Measurements from ENCODE around the gene FAM167B. TPM values are rescaled to one million over a fixed set of nuclear protein-coding genes. Genes with fewer than 3 reads are reported as not detected.

The FAM167B gene
- total and polyA plus RNA-seq, 7 experiments from 2014 or later = 0.48 to 2.0 (median 1.4) TPM; not detected in 2

GRCh38 chr1:32272557-32273390 lies 25.8 kb downstream of the FAM167B start:
- Histone ChIP-seq H3K27me3 (ENCODE audit: control insufficient read depth in 2 of 2, insufficient read depth in 2 of 2, low read length in 2 of 2) (no peaks in the 10 kb centered on the region), H3K4me1 (ENCODE audit: control insufficient read depth in 2 of 2, insufficient read depth in 2 of 2, low read length in 2 of 2) (peaks cover 42 to 69% of the 10 kb centered on the region in 2 donors), H3K4me3 (ENCODE audit: low read length) (peak overlapping the region; percentile 49), H3K27ac (ENCODE audit: low read depth, low read length) (peak overlapping the region; percentile 79), H3K9me3 (ENCODE audit: control insufficient read depth in 2 of 3, low read length in 3 of 3) (no peaks in the 10 kb centered on the region), H3K36me3 (ENCODE audit: control insufficient read depth in 2 of 3, insufficient read depth in 3 of 3, low read length in 3 of 3) (peaks cover 9 to 36% (median 20%) of the 10 kb centered on the region in 3 experiments)
- no peaks in the 10 kb centered on the region for H3K27me3 Mint-ChIP-seq
- DNase-seq = peak in 6 of 9 donors; percentile 52 to 69 (median 56)
- peaks cover 45 to 77% (median 55%) of the 10 kb centered on the region in 7 donors for H3K4me1 Mint-ChIP-seq
- peak overlapping the region; percentile 77 to 99 (median 97) for H3K27ac Mint-ChIP-seq
- peaks cover 0 to 8% (median 0%) of the 10 kb centered on the region in 11 donors for H3K9me3 Mint-ChIP-seq
- CTCF ChIA-PET = interaction anchor here (0.6 to 1.2 kb wide), 5 partner anchors 19 to 49 kb away, joined by 3 to 5 read pairs (median 4); partner anchors contain the start of gene HDAC1
- intact Hi-C loops (cut with micrococcal nuclease) = loop anchor here (1.0 kb wide), 6 partner anchors 8 to 63 kb away; partner anchors contain the start of genes EIF3I (in 1 of the 2), HDAC1 (in 1 of the 2) and TMEM234 (in 1 of the 2)
- peak overlapping the region; percentile 74 to 91 (median 88) for H3K4me3 Mint-ChIP-seq
- peak; percentile 43 for ATAC-seq
- POLR2A ChIA-PET = interaction anchor here (0.5 to 25.2 kb wide), 20 partner anchors 8 to 100 kb away, joined by 3 to 738 read pairs (median 6); partner anchors contain the start of genes FAM167B, HDAC1, LCK and MARCKSL1
- H3K36me3 Mint-ChIP-seq = peaks cover 0 to 37% (median 16%) of the 10 kb centered on the region in 5 donors

- H3K4me3 ChIP-seq (ENCODE audit: low read length) = peak overlapping the region; percentile 49
- ChIA-PET POLR2A (interaction anchor here (0.5 to 5.5 kb wide), 23 partner anchors 8 to 120 kb away, joined by 3 to 110 read pairs (median 6); partner anchors contain the start of genes BSDC1, FAM167B, HDAC1 and LCK), CTCF (interaction anchor here (0.8 to 4.4 kb wide), 3 partner anchors 18 to 34 kb away, joined by 3 to 30 read pairs (median 10); partner anchors contain the start of genes HDAC1 and LCK)
- H3K27me3 Mint-ChIP-seq = no peaks in the 10 kb centered on the region
- peak overlapping the region; percentile 77 to 99 (median 97) for H3K27ac Mint-ChIP-seq
- no peaks in the 10 kb centered on the region for H3K27me3 ChIP-seq (ENCODE audit: control insufficient read depth in 2 of 2, insufficient read depth in 2 of 2, low read length in 2 of 2)
- peaks cover 0 to 46% (median 24%) of the 10 kb centered on the region in 5 donors for H3K36me3 Mint-ChIP-seq
- peak overlapping the region; percentile 74 to 91 (median 88) for H3K4me3 Mint-ChIP-seq
- peak; percentile 34 to 96 (median 88) for DNase-seq
- H3K4me1 ChIP-seq (ENCODE audit: control insufficient read depth in 2 of 2, insufficient read depth in 2 of 2, low read length in 2 of 2) = peaks cover 42 to 69% of the 10 kb centered on the region in 2 donors
- peak overlapping the region; percentile 79 for H3K27ac ChIP-seq (ENCODE audit: low read depth, low read length)
- H3K36me3 ChIP-seq (ENCODE audit: control insufficient read depth in 2 of 3, insufficient read depth in 3 of 3, low read length in 3 of 3) = peaks cover 11 to 45% (median 27%) of the 10 kb centered on the region in 3 experiments
- H3K9me3 ChIP-seq (ENCODE audit: control insufficient read depth in 2 of 3, low read length in 3 of 3) = no peaks in the 10 kb centered on the region
- peak; percentile 94 for ATAC-seq
- peaks cover 0 to 8% (median 0%) of the 10 kb centered on the region in 11 donors for H3K9me3 Mint-ChIP-seq
- H3K4me1 Mint-ChIP-seq = peaks cover 45 to 86% (median 62%) of the 10 kb centered on the region in 7 donors
- intact Hi-C loops (cut with micrococcal nuclease) = loop anchor here (1.0 kb wide), 8 partner anchors 9 to 62 kb away; partner anchors contain the start of genes EIF3I (in 1 of the 2), HDAC1 (in 1 of the 2) and TMEM234 (in 1 of the 2)
Observed at GRCh38 chr1:32273391-32274208, 26.6 kb downstream of the FAM167B start.

- peaks cover 0 to 8% (median 0%) of the 10 kb centered on the region in 11 donors for H3K9me3 Mint-ChIP-seq
- no peaks in the 10 kb centered on the region for H3K9me3 ChIP-seq (ENCODE audit: control insufficient read depth in 2 of 3, low read length in 3 of 3)
- H3K4me3 ChIP-seq (ENCODE audit: low read length) = peak overlapping the region; percentile 49
- no peaks in the 10 kb centered on the region for H3K27me3 Mint-ChIP-seq
- CTCF ChIA-PET = interaction anchor here (1.1 to 4.4 kb wide), 3 partner anchors 25 to 59 kb away, joined by 4 to 30 read pairs (median 10); partner anchors contain the start of gene LCK
- peaks cover 23 to 57% (median 39%) of the 10 kb centered on the region in 3 experiments for H3K36me3 ChIP-seq (ENCODE audit: control insufficient read depth in 2 of 3, insufficient read depth in 3 of 3, low read length in 3 of 3)
- H3K36me3 Mint-ChIP-seq = peaks cover 4 to 55% (median 33%) of the 10 kb centered on the region in 5 donors
- POLR2A ChIA-PET = interaction anchor here (0.9 to 5.5 kb wide), 18 partner anchors 8 to 119 kb away, joined by 3 to 110 read pairs (median 8); partner anchors contain the start of genes BSDC1, FAM167B, HDAC1 and LCK
- no peak for ATAC-seq
- H3K4me1 ChIP-seq (ENCODE audit: control insufficient read depth in 2 of 2, insufficient read depth in 2 of 2, low read length in 2 of 2) = peaks cover 42 to 59% of the 10 kb centered on the region in 2 donors
- H3K4me1 Mint-ChIP-seq = peaks cover 44 to 87% (median 68%) of the 10 kb centered on the region in 7 donors
- DNase-seq = peak in 1 of 9 donors; percentile 32
- H3K27ac Mint-ChIP-seq = peak overlapping the region; percentile 77 to 99 (median 97)
- no peaks in the 10 kb centered on the region for H3K27me3 ChIP-seq (ENCODE audit: control insufficient read depth in 2 of 2, insufficient read depth in 2 of 2, low read length in 2 of 2)
- intact Hi-C loops (cut with micrococcal nuclease) = loop anchor here in 1 of 2 donors (1.0 kb wide), 2 partner anchors 22 to 26 kb away; no protein-coding TSS in a partner anchor
- H3K4me3 Mint-ChIP-seq = peak overlapping the region; percentile 74 to 91 (median 88)
- H3K27ac ChIP-seq (ENCODE audit: low read depth, low read length) = peak overlapping the region; percentile 79
Observed at GRCh38 chr1:32274646-32275340, 27.8 kb downstream of the FAM167B start.

DNA sequence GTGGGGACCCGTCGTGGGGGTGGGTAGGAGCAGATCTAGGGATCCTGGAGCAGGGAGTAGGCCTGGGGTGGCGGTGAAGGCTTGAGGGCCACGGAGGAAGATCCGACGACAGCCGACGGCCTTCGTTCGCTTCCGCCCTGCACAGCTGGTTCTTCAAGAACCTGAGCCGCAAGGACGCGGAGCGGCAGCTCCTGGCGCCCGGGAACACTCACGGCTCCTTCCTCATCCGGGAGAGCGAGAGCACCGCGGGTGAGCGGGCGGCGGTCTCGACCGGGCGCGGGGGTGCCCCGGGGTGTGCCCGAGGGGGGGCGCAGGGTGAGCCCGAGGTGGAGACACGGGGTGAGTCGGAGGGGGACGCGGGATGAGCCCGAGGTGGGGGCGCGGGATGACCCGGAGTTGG lies 28.4 kb downstream of the FAM167B start:
- Histone ChIP-seq H3K4me1 (ENCODE audit: control insufficient read depth in 2 of 2, insufficient read depth in 2 of 2, low read length in 2 of 2) (peaks cover 42 to 54% of the 10 kb centered on the region in 2 donors), H3K4me3 (ENCODE audit: low read length) (no peak overlapping the region), H3K9me3 (ENCODE audit: control insufficient read depth in 2 of 3, low read length in 3 of 3) (no peaks in the 10 kb centered on the region), H3K27me3 (ENCODE audit: control insufficient read depth in 2 of 2, insufficient read depth in 2 of 2, low read length in 2 of 2) (no peaks in the 10 kb centered on the region), H3K27ac (ENCODE audit: low read depth, low read length) (peak overlapping the region; percentile 79), H3K36me3 (ENCODE audit: control insufficient read depth in 2 of 3, insufficient read depth in 3 of 3, low read length in 3 of 3) (peaks cover 27 to 62% (median 43%) of the 10 kb centered on the region in 3 experiments)
- DNase-seq (no peak), ATAC-seq (no peak)
- Mint-ChIP-seq H3K27me3 (no peaks in the 10 kb centered on the region), H3K4me1 (peaks cover 43 to 83% (median 65%) of the 10 kb centered on the region in 7 donors), H3K27ac (peak overlapping the region in 8 of 9 donors; percentile 95 to 99 (median 97)), H3K36me3 (peaks cover 4 to 56% (median 33%) of the 10 kb centered on the region in 5 donors), H3K4me3 (peak overlapping the region in 8 of 10 donors; percentile 47 to 91 (median 87)), H3K9me3 (peaks cover 0 to 8% (median 0%) of the 10 kb centered on the region in 11 donors)
- CTCF ChIA-PET = interaction anchor here (1.7 to 4.4 kb wide), 2 partner anchors 26 to 35 kb away, joined by 10 to 30 read pairs; partner anchors contain the start of gene LCK
- intact Hi-C loops (cut with micrococcal nuclease) = no loop called here
- POLR2A ChIA-PET = interaction anchor here (1.0 to 5.5 kb wide), 9 partner anchors 7 to 54 kb away, joined by 3 to 110 read pairs (median 15); partner anchors contain the start of genes FAM167B, HDAC1 and LCK

- H3K27me3 ChIP-seq (ENCODE audit: control insufficient read depth in 2 of 2, insufficient read depth in 2 of 2, low read length in 2 of 2) = no peaks in the 10 kb centered on the region
- ChIA-PET CTCF (interaction anchor here (0.6 to 4.4 kb wide), 4 partner anchors 26 to 311 kb away, joined by 3 to 30 read pairs (median 6); partner anchors contain the start of genes FAM167B and LCK), POLR2A (interaction anchor here (0.7 to 5.5 kb wide), 6 partner anchors 11 to 46 kb away, joined by 3 to 110 read pairs (median 10); partner anchors contain the start of genes FAM167B and LCK)
- ATAC-seq = no peak
- peaks cover 0 to 8% (median 0%) of the 10 kb centered on the region in 11 donors for H3K9me3 Mint-ChIP-seq
- H3K9me3 ChIP-seq (ENCODE audit: control insufficient read depth in 2 of 3, low read length in 3 of 3) = no peaks in the 10 kb centered on the region
- peaks cover 40 to 79% (median 63%) of the 10 kb centered on the region in 7 donors for H3K4me1 Mint-ChIP-seq
- peak overlapping the region in 6 of 10 donors; percentile 35 to 88 (median 72) for H3K4me3 Mint-ChIP-seq
- intact Hi-C loops (cut with micrococcal nuclease) = no loop called here
- no peak overlapping the region for H3K4me3 ChIP-seq (ENCODE audit: low read length)
- H3K27ac Mint-ChIP-seq = peak overlapping the region in 7 of 9 donors; percentile 79 to 99 (median 96)
- DNase-seq = no peak
- H3K36me3 ChIP-seq (ENCODE audit: control insufficient read depth in 2 of 3, insufficient read depth in 3 of 3, low read length in 3 of 3) = peaks cover 35 to 70% (median 43%) of the 10 kb centered on the region in 3 experiments
- peaks cover 4 to 56% (median 33%) of the 10 kb centered on the region in 5 donors for H3K36me3 Mint-ChIP-seq
- peaks cover 38 to 51% of the 10 kb centered on the region in 2 donors for H3K4me1 ChIP-seq (ENCODE audit: control insufficient read depth in 2 of 2, insufficient read depth in 2 of 2, low read length in 2 of 2)
- no peaks in the 10 kb centered on the region for H3K27me3 Mint-ChIP-seq
- peak overlapping the region; percentile 79 for H3K27ac ChIP-seq (ENCODE audit: low read depth, low read length)
Observed at GRCh38 chr1:32276032-32276782, 29.2 kb downstream of the FAM167B start.

All from naive thymus-derived CD4-positive, alpha-beta T cell (primary cell).